SH-SY5Y (cell line): Measurements from ENCODE around the gene CPA4.

Experiments
- GATA2 ChIP-seq: IDR thresholded peaks from 2 replicates; pipeline ENCODE4 v1.6.1; 2011; ENCODE audit warnings: mild to moderate bottlenecking, low read depth, low read length
- GATA3 ChIP-seq: IDR thresholded peaks from 2 replicates; pipeline ENCODE4 v1.6.1; 2011; ENCODE audit warnings: low read depth, mild to moderate bottlenecking, low read length, moderate library complexity

DNA sequence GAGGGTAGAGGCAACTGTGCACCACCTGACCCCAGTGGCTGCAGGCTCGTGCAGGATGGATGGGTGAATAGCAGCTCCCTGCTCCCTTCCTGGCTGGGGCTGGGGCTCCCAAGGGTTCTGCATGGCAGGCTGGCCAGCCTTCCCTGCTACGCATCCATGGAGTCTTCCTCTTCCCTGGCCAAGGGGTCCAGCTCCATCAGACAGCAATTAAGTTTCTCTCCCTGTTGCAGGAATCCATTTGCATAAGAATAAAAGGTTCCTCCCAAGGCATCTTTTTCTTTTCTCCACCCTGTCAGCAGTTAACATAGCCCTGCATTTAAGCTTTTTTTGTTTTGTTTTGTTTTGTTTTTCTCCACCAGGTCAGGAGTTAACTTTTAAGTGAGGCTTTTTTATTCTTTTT is 36.3 kb upstream of the CPA4 start:
- TF ChIP-seq GATA3 (no peak), GATA2 (no peak)
